H1 (cell line): ENCODE measurements around the gene PTGES2. TPM values are rescaled to one million over a fixed set of nuclear protein-coding genes. Genes with fewer than 3 reads are reported as not detected.

Source experiments
- CTCF ChIA-PET: fragments of 300-600 bp; sonication (Branson Sonifier 250); formaldehyde crosslinking; loops from one replicate; lab custom pipeline; 2021; ENCODE audit not compliant: partially characterized antibody; lab: Charles Lee
- POLR2A ChIA-PET: fragments of 300-600 bp; sonication (Branson Sonifier 250); formaldehyde crosslinking; loops from one replicate; lab custom pipeline; 2021; ENCODE audit warnings: inconsistent platforms; ENCODE audit not compliant: partially characterized antibody; lab: Charles Lee
- DNase-seq, 2 experiments: peaks; one replicate each; pipeline versions ENCODE4 v3.0.0 to v3.0.0-alpha.2; 2010 to 2022; ENCODE audit warnings: low spot score in 2 of 2, low read depth in 1 of 2, mixed read lengths in 1 of 2
- FAIRE-seq: peaks from 2 replicates; lab custom pipeline; 2011; peaks lifted over from hg19 to GRCh38; lab: Jason Lieb, UNC
- H2AFZ ChIP-seq: 2 replicates; pipeline ENCODE4 v1.8.1; 2012; ENCODE audit warnings: low read length, inconsistent platforms
- H2AK5ac ChIP-seq: 2 replicates; pipeline ENCODE4 v1.6.1; 2013; ENCODE audit warnings: low read depth, low read length
- H2BK120ac ChIP-seq: replicated peaks from 2 replicates; pipeline ENCODE3; 2013; ENCODE audit warnings: low read depth, low read length, inconsistent platforms
- H2BK12ac ChIP-seq: 2 replicates; pipeline ENCODE4 v1.6.1; 2013; ENCODE audit warnings: low read depth, low read length
- H2BK15ac ChIP-seq: 2 replicates; pipeline ENCODE4 v1.6.1; 2013; ENCODE audit warnings: low read length
- H2BK20ac ChIP-seq: 2 replicates; pipeline ENCODE4 v1.6.1; 2013; ENCODE audit warnings: low read length
- H2BK5ac ChIP-seq: 2 replicates; pipeline ENCODE4 v1.6.1; 2013; ENCODE audit warnings: low read depth, low read length
- H3K14ac ChIP-seq: 2 replicates; pipeline ENCODE4 v1.6.1; 2013; ENCODE audit warnings: inconsistent platforms; ENCODE audit not compliant: insufficient read length
- H3K18ac ChIP-seq: 2 replicates; pipeline ENCODE4 v1.6.1; 2013; ENCODE audit warnings: low read length; ENCODE audit errors: extremely low read depth
- H3K23ac ChIP-seq: 2 replicates; pipeline ENCODE4 v1.6.1; 2013; ENCODE audit warnings: inconsistent platforms; ENCODE audit not compliant: insufficient read length
- H3K23me2 ChIP-seq: 2 replicates; pipeline ENCODE4 v1.6.1; 2013; ENCODE audit warnings: low read depth, low read length
- H3K27ac ChIP-seq: 2 replicates; pipeline ENCODE4 v1.6.1; 2011; ENCODE audit warnings: low read depth, low read length, inconsistent platforms
- H3K27me3 ChIP-seq, 4 experiments: replicated peaks in 1 of 4; 1 replicate in 1 of 4; 2 replicates in 3 of 4; pipeline versions ENCODE4 v1.6.1 to v1.8.1; 2011 to 2013; ENCODE audit warnings: low read length in 3 of 4, mild to moderate bottlenecking in 3 of 4, inconsistent platforms in 2 of 4, mixed read lengths in 2 of 4, moderate library complexity in 1 of 4; ENCODE audit not compliant: control insufficient read depth in 3 of 4, insufficient read depth in 3 of 4; ENCODE audit errors: extremely low read depth in 1 of 4
- H3K36me3 ChIP-seq, 4 experiments: 2 replicates each; pipeline versions ENCODE4 v1.6.1 to v1.8.1; 2011 to 2013; ENCODE audit warnings: mild to moderate bottlenecking in 4 of 4, low read length in 3 of 4, moderate library complexity in 2 of 4, control low read depth in 1 of 4, inconsistent platforms in 1 of 4; ENCODE audit not compliant: insufficient read depth in 4 of 4, control insufficient read depth in 2 of 4
- H3K4ac ChIP-seq: replicated peaks from 2 replicates; pipeline ENCODE3; 2013; ENCODE audit warnings: low read length, low read depth, mixed read lengths, inconsistent platforms; ENCODE audit not compliant: insufficient read length
- H3K4me1 ChIP-seq, 4 experiments: replicated peaks in 1 of 4; 1 replicate in 1 of 4; 2 replicates in 3 of 4; pipeline versions ENCODE4 v1.6.1 to v1.8.1; 2011 to 2013; ENCODE audit warnings: low read length in 3 of 4, inconsistent platforms in 2 of 4, mixed read lengths in 1 of 4; ENCODE audit not compliant: insufficient read depth in 4 of 4, control insufficient read depth in 3 of 4
- H3K4me2 ChIP-seq, 2 experiments: 2 replicates each; pipeline versions ENCODE4 v1.6.1 to v1.8.1; 2011 to 2013; ENCODE audit warnings: low read depth in 2 of 2, low read length in 2 of 2, control low read depth in 1 of 2, inconsistent platforms in 1 of 2, mild to moderate bottlenecking in 1 of 2; ENCODE audit not compliant: insufficient read depth in 1 of 2
- H3K4me3 ChIP-seq, 4 experiments: fragments of 200-600, 300-600 bp in 1 of 4; sonication (generic), shearing (Covaris generic), sonication (Bioruptor Twin) in 1 of 4; 2 replicates each; pipeline versions ENCODE4 v1.5.1 to v1.8.1; 2011 to 2016; ENCODE audit warnings: low read length in 4 of 4, low read depth in 3 of 4, control low read depth in 2 of 4, inconsistent platforms in 2 of 4, mild to moderate bottlenecking in 2 of 4, mixed read lengths in 1 of 4, moderate library complexity in 1 of 4; ENCODE audit not compliant: insufficient read depth in 2 of 4; ENCODE audit errors: extremely low read depth in 1 of 4
- H3K56ac ChIP-seq: replicated peaks from 2 replicates; pipeline ENCODE3; 2013; ENCODE audit warnings: low read depth, mild to moderate bottlenecking, mixed read lengths, low read length, inconsistent platforms; ENCODE audit not compliant: insufficient read length
- H3K79me1 ChIP-seq: 2 replicates; pipeline ENCODE4 v1.6.1; 2013; ENCODE audit warnings: low read depth, low read length, control low read depth
- H3K79me2 ChIP-seq, 2 experiments: 2 replicates each; pipeline versions ENCODE4 v1.6.1 to v1.8.1; 2012 to 2013; ENCODE audit warnings: low read length in 2 of 2, mild to moderate bottlenecking in 2 of 2, inconsistent platforms in 1 of 2; ENCODE audit not compliant: insufficient read depth in 2 of 2, control insufficient read depth in 1 of 2
- H3K9ac ChIP-seq, 4 experiments: replicated peaks in 1 of 4; 1 replicate in 1 of 4; 2 replicates in 3 of 4; pipeline versions ENCODE4 v1.6.1 to v1.8.1; 2011 to 2013; ENCODE audit warnings: low read depth in 3 of 4, low read length in 3 of 4, control low read depth in 2 of 4, mild to moderate bottlenecking in 2 of 4, moderate library complexity in 2 of 4, inconsistent platforms in 1 of 4; ENCODE audit errors: extremely low read depth in 1 of 4
- H3K9me3 ChIP-seq, 2 experiments: 2 replicates each; pipeline versions ENCODE4 v1.6.1 to v1.8.1; 2012 to 2013; ENCODE audit warnings: mild to moderate bottlenecking in 2 of 2, moderate library complexity in 2 of 2, control low read depth in 1 of 2, inconsistent platforms in 1 of 2, low read depth in 1 of 2, low read length in 1 of 2, mixed read lengths in 1 of 2; ENCODE audit not compliant: insufficient read depth in 2 of 2
- H4K20me1 ChIP-seq, 2 experiments: replicated peaks in 1 of 2; 2 replicates each; pipeline versions ENCODE3 to v1.8.1; 2011 to 2013; ENCODE audit warnings: inconsistent platforms in 2 of 2, low read length in 2 of 2, mild to moderate bottlenecking in 1 of 2; ENCODE audit not compliant: insufficient read depth in 2 of 2, control insufficient read depth in 1 of 2
- H4K5ac ChIP-seq: 2 replicates; pipeline ENCODE4 v1.6.1; 2013; ENCODE audit warnings: low read length, low read depth, mixed read lengths, inconsistent platforms; ENCODE audit not compliant: insufficient read length
- H4K8ac ChIP-seq: 2 replicates; pipeline ENCODE4 v1.8.0; 2013; ENCODE audit warnings: mild to moderate bottlenecking, moderate library complexity, low read length, inconsistent platforms; ENCODE audit not compliant: insufficient read depth; ENCODE audit errors: extremely low read depth
- H4K91ac ChIP-seq: replicated peaks from 2 replicates; pipeline ENCODE3; 2013; ENCODE audit warnings: low read length, mixed read lengths, inconsistent platforms; ENCODE audit not compliant: insufficient read length
- ASH2L ChIP-seq: fragments of 200-600, 300-600 bp; sonication (generic); IDR thresholded peaks from one replicate; pipeline ENCODE4 v1.7.1; 2017; ENCODE audit warnings: low read length
- CHD2 ChIP-seq: IDR thresholded peaks from 2 replicates; pipeline ENCODE4 v1.6.1; 2012; ENCODE audit warnings: low read length, improper control_type of control experiment
- CREB1 ChIP-seq: IDR thresholded peaks from 2 replicates; pipeline ENCODE4 v1.6.1; 2012; ENCODE audit warnings: inconsistent platforms
- CTCF ChIP-seq, 3 experiments: IDR thresholded peaks; 1 replicate in 2 of 3; 2 replicates in 1 of 3; pipeline versions ENCODE4 v1.5.1 to v1.6.1; 2011; ENCODE audit warnings: low read length in 3 of 3, mild to moderate bottlenecking in 3 of 3, inconsistent platforms in 2 of 3, low read depth in 1 of 3, moderate library complexity in 1 of 3; ENCODE audit not compliant: insufficient read depth in 1 of 3; ENCODE audit errors: control extremely low read depth in 1 of 3
- POU5F1 ChIP-seq: IDR thresholded peaks from 2 replicates; pipeline ENCODE4 v1.6.1; 2011; ENCODE audit warnings: low read depth, mild to moderate bottlenecking, low read length, moderate library complexity
- RAD21 ChIP-seq, 2 experiments: IDR thresholded peaks in 1 of 2; conservative IDR thresholded peaks in 1 of 2; 2 replicates each; pipeline ENCODE4 v1.6.1; 2011; ENCODE audit warnings: low read depth in 2 of 2, low read length in 2 of 2, improper control_type of control experiment in 1 of 2, inconsistent platforms in 1 of 2, mild to moderate bottlenecking in 1 of 2, moderate library complexity in 1 of 2
- TAF1 ChIP-seq: IDR thresholded peaks from 2 replicates; pipeline ENCODE4 v1.6.1; 2011; ENCODE audit warnings: mild to moderate bottlenecking, low read depth, low read length
- TCF12 ChIP-seq: IDR thresholded peaks from 2 replicates; pipeline ENCODE4 v1.6.1; 2011; ENCODE audit warnings: low read depth, mild to moderate bottlenecking, low read length
- TEAD4 ChIP-seq: IDR thresholded peaks from 2 replicates; pipeline ENCODE4 v1.6.1; 2012; ENCODE audit warnings: low read depth, low read length, inconsistent platforms, mixed read lengths
- WGBS, 2 experiments: shearing (Covaris generic) in 1 of 2; methylation state at CpG; one replicate each; pipeline versions ENCODE4 v1.1.6 to v1.1.7; 2013 to 2015; ENCODE audit warnings: low lambda C conversion rate in 2 of 2, mixed read lengths in 2 of 2, inconsistent platforms in 1 of 2, low coverage in 1 of 2, missing lambda C conversion rate in 1 of 2; ENCODE audit not compliant: insufficient replicate concordance in 2 of 2, insufficient coverage in 1 of 2, insufficient read length in 1 of 2; ENCODE audit errors: extremely low coverage in 1 of 2, missing lambda C conversion rate in 1 of 2; 5-methylcytosine and 5-hydroxymethylcytosine counted together
- polyA plus RNA-seq, 7 experiments: library from polyadenylated mRNA; depleted of rRNA in 3 of 7; stranded (reverse) in 5 of 7; unstranded in 2 of 7; fragments of >200 nt in 5 of 7; fragments of 200-250 nt in 2 of 7; gene quantifications; 1 replicate in 5 of 7; 2 replicates in 1 of 7; 4 replicates in 1 of 7; pipeline versions ENCODE4 v1.2.1 to v1.2.3, GENCODE V29; 2011 to 2013; ENCODE audit warnings: missing spikeins in 2 of 7, mixed read lengths in 2 of 7
- total RNA-seq: library from RNA; stranded (reverse); fragmentation: NEBNext Ultra II Directional; extraction: Animal tissue kit (Norgen Biotek cat#: 25700); gene quantifications from 2 replicates; pipeline ENCODE4 v1.2.1, GENCODE V29; 2021

PTGES2 gene
- total and polyA plus RNA-seq, 2 of the 8 experiments (the other 6 are each of a cell fraction or from before 2014, with no cell fraction given): 80.7 to 81.2 TPM

- Histone ChIP-seq H3K79me1 (no peaks in the 10 kb centered on the region), H2BK15ac (peak overlapping the region; percentile 21), H3K56ac (no peak overlapping the region), H4K8ac (peak overlapping the region; percentile 87; the same call in 1 of the 2 replicates), H2AK5ac (no peak overlapping the region), H2BK12ac (peak overlapping the region; percentile 21; the same call in 1 of the 2 replicates), H3K23ac (no peak overlapping the region), H3K36me3 (no peaks in the 10 kb centered on the region), H2BK20ac (no peak overlapping the region; the same call in 1 of the 2 replicates), H3K4me3 (peak overlapping the region in 1 of 4 experiments; percentile 10; a peak in 1 of 8 replicates), H3K79me2 (no peaks in the 10 kb centered on the region), H3K27me3 (no peaks in the 10 kb centered on the region; a peak in 2 of 7 replicates), H3K9me3 (no peaks in the 10 kb centered on the region), H3K9ac (no peak overlapping the region), H2AFZ (peak overlapping the region; percentile 93), H3K4me2 (peak overlapping the region; percentile 2 to 45; a peak in 3 of 4 replicates), H3K14ac (no peak overlapping the region), H4K5ac (no peak overlapping the region), H4K20me1 (no peaks in the 10 kb centered on the region), H3K4me1 (peaks cover 0 to 8% (median 3%) of the 10 kb centered on the region in 4 experiments; a peak in 5 of 7 replicates), H3K27ac (no peak overlapping the region), H4K91ac (peak overlapping the region; percentile 61), H3K4ac (no peak overlapping the region), H2BK5ac (no peak overlapping the region), H3K18ac (peak overlapping the region; percentile 71), H2BK120ac (no peak overlapping the region), H3K23me2 (no peaks in the 10 kb centered on the region)
- POLR2A ChIA-PET: interaction anchor here (0.7 to 2.5 kb wide), 10 partner anchors 9 to 100 kb away, joined by 3 to 18 read pairs (median 4); partner anchors contain the start of gene BBLN
- 49% methylated on average over 19 of the region's 19 CpGs; no CpG with 5 or more reads in 1 of the 2 experiments for WGBS, 2 experiments
- DNase-seq (peak in 1 of 2 experiments; percentile 86), FAIRE-seq (no peak)
- CTCF ChIA-PET: interaction anchor here (0.5 to 6.1 kb wide), 22 partner anchors 9 to 532 kb away, joined by 3 to 74 read pairs (median 4); partner anchors contain the start of genes BBLN, PIP5KL1 and PTGES2
- TF ChIP-seq CHD2: no peak
- TF ChIP-seq ASH2L: no peak
- no peak for TF ChIP-seq TCF12
- peak in 2 of 3 experiments; percentile 83 to 87; a peak in 3 of 4 replicates for TF ChIP-seq CTCF (IDR thresholded peaks at IDR 0.05; ENCODE audit: control extremely low read depth in 1 of 3, insufficient read depth in 1 of 3, low read depth in 1 of 3, low read length in 3 of 3)
- no peak for TF ChIP-seq TEAD4
- TF ChIP-seq RAD21 (IDR thresholded peaks at IDR 0.05 in 1 of 2, conservative IDR thresholded peaks at IDR 0.05 in 1 of 2; ENCODE audit: low read depth in 2 of 2, low read length in 2 of 2): peak; percentile 21 to 41; a peak in 2 of 4 replicates
- no peak for TF ChIP-seq CREB1
- no peak for TF ChIP-seq POU5F1
- TF ChIP-seq TAF1: 0 out of 2 replicates have a peak, but pooled peaks have one; percentile 45
These were observed 23.2 kb upstream of the PTGES2 start for GRCh38 chr9:128150594-128151308.
